ENCODE results near the gene CIT.
A peak's percentile ranks its signal among the peaks of the same experiment; 100 is the strongest.

Gene CIT

GRCh38 chr12:119696943-119697342 is 180.2 kb downstream of the CIT start:
- Mint-ChIP-seq H3K4me1 (ENCODE audit: low read depth) (no peaks in the 10 kb centered on the region), H3K36me3 (ENCODE audit: low read depth) (peaks cover 24% of the 10 kb centered on the region), H3K9me3 (no peaks in the 10 kb centered on the region), H3K27ac (no peak overlapping the region), H3K27me3 (no peaks in the 10 kb centered on the region), H3K4me3 (no peak overlapping the region)

- Mint-ChIP-seq H3K4me3 (no peak overlapping the region), H3K27me3 (no peaks in the 10 kb centered on the region), H3K27ac (no peak overlapping the region), H3K4me1 (ENCODE audit: low read depth) (no peaks in the 10 kb centered on the region), H3K9me3 (no peaks in the 10 kb centered on the region), H3K36me3 (ENCODE audit: low read depth) (peaks cover 13% of the 10 kb centered on the region)
These were observed 182.1 kb downstream of the CIT start for GRCh38 chr12:119695034-119695433.

GRCh38 chr12:119694111-119694510 is 183.0 kb downstream of the CIT start:
- Mint-ChIP-seq H3K4me1 (ENCODE audit: low read depth) (no peaks in the 10 kb centered on the region), H3K27ac (no peak overlapping the region), H3K36me3 (ENCODE audit: low read depth) (peaks cover 13% of the 10 kb centered on the region), H3K4me3 (no peak overlapping the region), H3K27me3 (no peaks in the 10 kb centered on the region), H3K9me3 (no peaks in the 10 kb centered on the region)

GRCh38 chr12:119693511-119693910 is 183.6 kb downstream of the CIT start:
- no peak overlapping the region for H3K4me3 Mint-ChIP-seq
- no peaks in the 10 kb centered on the region for H3K4me1 Mint-ChIP-seq (ENCODE audit: low read depth)
- H3K27ac Mint-ChIP-seq, result no peak overlapping the region
- no peaks in the 10 kb centered on the region for H3K27me3 Mint-ChIP-seq
- peaks cover 13% of the 10 kb centered on the region for H3K36me3 Mint-ChIP-seq (ENCODE audit: low read depth)
- H3K9me3 Mint-ChIP-seq, result no peaks in the 10 kb centered on the region

- H3K27ac Mint-ChIP-seq, result no peak overlapping the region
- H3K27me3 Mint-ChIP-seq, result no peaks in the 10 kb centered on the region
- H3K4me3 Mint-ChIP-seq, result no peak overlapping the region
- H3K36me3 Mint-ChIP-seq (ENCODE audit: low read depth), result peaks cover 15% of the 10 kb centered on the region
- no peaks in the 10 kb centered on the region for H3K9me3 Mint-ChIP-seq
- no peaks in the 10 kb centered on the region for H3K4me1 Mint-ChIP-seq (ENCODE audit: low read depth)
These were observed 184.1 kb downstream of the CIT start for GRCh38 chr12:119692997-119693396.

- no peaks in the 10 kb centered on the region for H3K9me3 Mint-ChIP-seq
- H3K4me3 Mint-ChIP-seq, result no peak overlapping the region
- no peaks in the 10 kb centered on the region for H3K27me3 Mint-ChIP-seq
- H3K27ac Mint-ChIP-seq, result no peak overlapping the region
- H3K36me3 Mint-ChIP-seq (ENCODE audit: low read depth), result peaks cover 19% of the 10 kb centered on the region
- no peaks in the 10 kb centered on the region for H3K4me1 Mint-ChIP-seq (ENCODE audit: low read depth)
These were observed 184.7 kb downstream of the CIT start for GRCh38 chr12:119692410-119692809.

- Mint-ChIP-seq H3K36me3 (ENCODE audit: low read depth) (peaks cover 12% of the 10 kb centered on the region), H3K27me3 (no peaks in the 10 kb centered on the region), H3K4me3 (no peak overlapping the region), H3K27ac (no peak overlapping the region), H3K4me1 (ENCODE audit: low read depth) (no peaks in the 10 kb centered on the region), H3K9me3 (no peaks in the 10 kb centered on the region)
These were observed 185.8 kb downstream of the CIT start for GRCh38 chr12:119691202-119691810.

- Mint-ChIP-seq H3K4me1 (ENCODE audit: low read depth) (no peaks in the 10 kb centered on the region), H3K9me3 (no peaks in the 10 kb centered on the region), H3K27me3 (no peaks in the 10 kb centered on the region), H3K36me3 (ENCODE audit: low read depth) (peaks cover 12% of the 10 kb centered on the region), H3K27ac (no peak overlapping the region), H3K4me3 (no peak overlapping the region)
These were observed 187.1 kb downstream of the CIT start for GRCh38 chr12:119689935-119690500.

- Mint-ChIP-seq H3K4me3 (no peak overlapping the region), H3K27ac (no peak overlapping the region), H3K4me1 (ENCODE audit: low read depth) (peaks cover 2% of the 10 kb centered on the region), H3K27me3 (no peaks in the 10 kb centered on the region), H3K36me3 (ENCODE audit: low read depth) (peaks cover 25% of the 10 kb centered on the region), H3K9me3 (no peaks in the 10 kb centered on the region)
These were observed 189.2 kb downstream of the CIT start for GRCh38 chr12:119687879-119688278.

- Mint-ChIP-seq H3K9me3 (no peaks in the 10 kb centered on the region), H3K36me3 (ENCODE audit: low read depth) (peaks cover 28% of the 10 kb centered on the region), H3K27me3 (no peaks in the 10 kb centered on the region), H3K4me3 (no peak overlapping the region), H3K4me1 (ENCODE audit: low read depth) (peaks cover 6% of the 10 kb centered on the region), H3K27ac (no peak overlapping the region)
These were observed 189.7 kb downstream of the CIT start for GRCh38 chr12:119687406-119687805.

GRCh38 chr12:119686776-119687175 is 190.3 kb downstream of the CIT start:
- no peaks in the 10 kb centered on the region for H3K27me3 Mint-ChIP-seq
- peaks cover 31% of the 10 kb centered on the region for H3K36me3 Mint-ChIP-seq (ENCODE audit: low read depth)
- H3K4me3 Mint-ChIP-seq, result no peak overlapping the region
- H3K4me1 Mint-ChIP-seq (ENCODE audit: low read depth), result peaks cover 13% of the 10 kb centered on the region
- no peaks in the 10 kb centered on the region for H3K9me3 Mint-ChIP-seq
- no peak overlapping the region for H3K27ac Mint-ChIP-seq

GRCh38 chr12:119686355-119686754 is 190.8 kb downstream of the CIT start:
- no peaks in the 10 kb centered on the region for H3K9me3 Mint-ChIP-seq
- H3K4me1 Mint-ChIP-seq (ENCODE audit: low read depth), result peaks cover 13% of the 10 kb centered on the region
- H3K27me3 Mint-ChIP-seq, result no peaks in the 10 kb centered on the region
- no peak overlapping the region for H3K4me3 Mint-ChIP-seq
- no peak overlapping the region for H3K27ac Mint-ChIP-seq
- peaks cover 33% of the 10 kb centered on the region for H3K36me3 Mint-ChIP-seq (ENCODE audit: low read depth)

GRCh38 chr12:119685375-119685774 is 191.7 kb downstream of the CIT start:
- no peak overlapping the region for H3K4me3 Mint-ChIP-seq
- no peaks in the 10 kb centered on the region for H3K27me3 Mint-ChIP-seq
- peaks cover 39% of the 10 kb centered on the region for H3K36me3 Mint-ChIP-seq (ENCODE audit: low read depth)

GRCh38 chr12:119684711-119685369 is 192.3 kb downstream of the CIT start:
- H3K27me3 Mint-ChIP-seq, result no peaks in the 10 kb centered on the region
- H3K4me3 Mint-ChIP-seq, result no peak overlapping the region
- no peaks in the 10 kb centered on the region for H3K9me3 Mint-ChIP-seq
- H3K36me3 Mint-ChIP-seq (ENCODE audit: low read depth), result peaks cover 44% of the 10 kb centered on the region
- H3K27ac Mint-ChIP-seq, result no peak overlapping the region
- H3K4me1 Mint-ChIP-seq (ENCODE audit: low read depth), result peaks cover 13% of the 10 kb centered on the region

More at GRCh38 chr12:119685375-119685774, 191.7 kb downstream of the CIT start:
- Mint-ChIP-seq H3K27ac (no peak overlapping the region), H3K9me3 (no peaks in the 10 kb centered on the region), H3K4me1 (ENCODE audit: low read depth) (peaks cover 13% of the 10 kb centered on the region)

- H3K36me3 Mint-ChIP-seq (ENCODE audit: low read depth), result peaks cover 53% of the 10 kb centered on the region
These were observed 193.3 kb downstream of the CIT start for GRCh38 chr12:119683816-119684215.

More at GRCh38 chr12:119683816-119684215, 193.3 kb downstream of the CIT start:
- peak overlapping the region; percentile 41 for H3K27ac Mint-ChIP-seq
- no peak overlapping the region for H3K4me3 Mint-ChIP-seq
- peaks cover 13% of the 10 kb centered on the region for H3K4me1 Mint-ChIP-seq (ENCODE audit: low read depth)
- H3K9me3 Mint-ChIP-seq, result no peaks in the 10 kb centered on the region
- no peaks in the 10 kb centered on the region for H3K27me3 Mint-ChIP-seq
